ENCODE results near the gene KLK10.

GRCh38 chr19:51036519-51036918 lies 17.0 kb upstream of the KLK10 start:
- no peak for TF ChIP-seq CTCF (IDR thresholded peaks at IDR 0.05)
- no peak for TF ChIP-seq POLR2A (IDR thresholded peaks at IDR 0.05)
